HEK293T (cell line): Measurements from ENCODE around the gene NBL1.

Experiments used
- ARNT ChIP-seq: fragments of 450-650 bp; IDR thresholded peaks from 2 replicates; pipeline ENCODE4 v1.6.1; 2017; ENCODE audit warnings: mild to moderate bottlenecking
- BHLHE40 ChIP-seq: fragments of 450-650 bp; IDR thresholded peaks from 2 replicates; pipeline ENCODE4 v1.6.1; 2016; ENCODE audit warnings: mild to moderate bottlenecking, moderate library complexity, borderline replicate concordance
- ELF4 ChIP-seq: fragments of 450-650 bp; IDR thresholded peaks from 2 replicates; pipeline ENCODE4 v1.6.1; 2017; ENCODE audit warnings: antibody characterized with exemption
- FOXA1 ChIP-seq: fragments of 450-650 bp; IDR thresholded peaks from 2 replicates; pipeline ENCODE4 v1.6.1; 2016; ENCODE audit warnings: mild to moderate bottlenecking
- FOXK2 ChIP-seq: fragments of 450-650 bp; IDR thresholded peaks from 2 replicates; pipeline ENCODE4 v1.6.1; 2016; ENCODE audit warnings: mild to moderate bottlenecking
- NFRKB ChIP-seq: fragments of 450-650 bp; IDR thresholded peaks from 2 replicates; pipeline ENCODE4 v1.6.1; 2016; ENCODE audit warnings: mild to moderate bottlenecking, moderate library complexity
- SP1 ChIP-seq: fragments of 450-650 bp; IDR thresholded peaks from 2 replicates; pipeline ENCODE4 v1.6.1; 2017
- TARDBP ChIP-seq: fragments of 450-650 bp; IDR thresholded peaks from 2 replicates; pipeline ENCODE4 v1.6.1; 2016

GRCh38 chr1:19689856-19690255 is 45.7 kb downstream of the NBL1 start:
- TF ChIP-seq TARDBP (no peak), ELF4 (no peak), NFRKB (no peak), BHLHE40 (no peak), FOXA1 (no peak), SP1 (no peak), ARNT (no peak), FOXK2 (no peak)
